Muscle layer of duodenum (tissue), 2 donors: ENCODE measurements around the gene MECR.

Experiments used
- H3K27ac ChIP-seq: one replicate; pipeline ENCODE4 v1.7.0; 2013; ENCODE audit warnings: mild to moderate bottlenecking, low read length
- H3K27me3 ChIP-seq: one replicate; pipeline ENCODE4 v1.7.0; 2013; ENCODE audit warnings: low read depth, mild to moderate bottlenecking, control low read depth, low read length
- H3K36me3 ChIP-seq, 2 donors: one replicate each; pipeline ENCODE4 v1.7.0; 2013; ENCODE audit warnings: low read length in 2 of 2, control low read depth in 1 of 2, mild to moderate bottlenecking in 1 of 2; ENCODE audit not compliant: insufficient read depth in 2 of 2, control insufficient read depth in 1 of 2
- H3K4me1 ChIP-seq, 2 donors: one replicate each; pipeline ENCODE4 v1.7.0; 2013; ENCODE audit warnings: low read length in 2 of 2, mild to moderate bottlenecking in 2 of 2, control low read depth in 1 of 2, moderate library complexity in 1 of 2; ENCODE audit not compliant: insufficient read depth in 2 of 2, control insufficient read depth in 1 of 2
- H3K4me3 ChIP-seq, 2 donors: one replicate each; pipeline ENCODE4 v1.7.0; 2013; ENCODE audit warnings: low read length in 2 of 2, low read depth in 1 of 2, mild to moderate bottlenecking in 1 of 2
- H3K9me3 ChIP-seq, 2 donors: one replicate each; pipeline ENCODE4 v1.7.0; 2013; ENCODE audit warnings: low read length in 2 of 2, control low read depth in 1 of 2, mild to moderate bottlenecking in 1 of 2; ENCODE audit not compliant: control insufficient read depth in 1 of 2
- donor health status: healthy.

MECR gene

DNA sequence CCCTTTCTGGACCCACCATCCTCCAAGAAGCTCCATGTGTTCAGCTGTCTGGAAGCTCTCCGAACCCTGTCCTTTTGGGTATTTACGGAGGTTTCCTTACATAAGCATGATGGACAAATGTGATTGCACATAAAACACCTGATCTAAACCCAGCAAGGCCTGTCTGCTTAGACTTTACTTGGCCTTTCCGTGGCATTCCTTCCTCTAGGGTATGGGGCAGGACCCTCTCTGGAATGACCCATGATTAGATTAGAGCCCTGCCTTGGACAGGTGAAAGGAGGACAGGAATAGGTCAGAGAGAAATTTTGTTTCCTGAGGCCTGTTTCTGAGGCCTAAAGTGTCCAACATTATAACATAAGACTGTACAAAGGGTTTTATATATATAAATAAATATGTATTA, 22.4 kb upstream of the MECR start:
- H3K36me3 ChIP-seq: no peaks in the 10 kb centered on the region
- H3K4me3 ChIP-seq: no peak overlapping the region
- no peaks in the 10 kb centered on the region for H3K27me3 ChIP-seq

DNA sequence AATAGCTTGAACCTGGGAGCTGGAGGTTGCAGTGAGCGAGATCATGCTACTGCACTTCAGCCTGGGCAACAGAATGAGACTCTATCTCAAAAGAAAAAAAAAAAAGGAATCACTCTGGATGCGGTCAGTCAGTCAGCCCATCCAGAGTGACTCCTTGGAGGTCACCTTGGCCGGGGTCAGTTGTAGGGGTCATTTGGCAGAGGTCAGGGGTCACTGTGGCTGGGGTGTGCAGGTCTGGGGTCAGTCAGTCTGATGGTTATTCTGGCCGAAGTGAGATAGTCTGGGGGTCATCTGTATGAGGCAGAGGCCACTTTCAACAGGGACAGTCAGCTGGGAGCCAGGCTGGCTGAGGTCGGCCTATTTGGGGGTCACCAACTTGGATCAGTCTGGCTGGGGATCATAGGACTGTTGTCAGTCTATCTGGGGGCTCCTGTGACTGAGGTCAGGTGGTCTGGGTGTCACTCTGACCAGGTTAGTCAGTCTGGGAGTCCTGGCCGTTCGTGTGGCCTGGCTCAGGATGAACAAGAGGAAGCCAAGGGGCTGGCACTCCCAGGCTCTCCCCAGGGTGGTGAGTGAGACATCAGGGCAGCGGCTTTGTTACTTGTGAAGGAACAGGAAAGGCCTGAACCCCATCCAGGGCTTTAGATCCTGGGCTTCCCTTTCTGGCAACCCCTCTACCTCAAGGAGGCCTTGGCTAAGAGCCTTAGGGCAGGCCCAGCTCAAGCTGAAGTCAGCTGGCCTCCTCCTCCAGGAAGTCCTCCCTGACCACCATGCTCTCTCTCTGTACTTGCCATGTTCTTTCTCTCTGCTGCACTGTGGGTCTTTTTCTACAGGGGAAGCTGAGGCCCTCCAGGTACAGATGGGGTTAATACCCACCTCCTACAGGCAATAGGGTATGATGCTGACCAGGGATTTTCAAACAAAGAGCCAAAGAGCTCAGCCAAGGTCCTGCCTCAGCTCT, 20.7 kb upstream of the MECR start:
- Histone ChIP-seq H3K9me3 (no peaks in the 10 kb centered on the region), H3K27me3 (no peaks in the 10 kb centered on the region), H3K36me3 (no peaks in the 10 kb centered on the region), H3K27ac (no peak overlapping the region), H3K4me3 (no peak overlapping the region), H3K4me1 (no peaks in the 10 kb centered on the region)

More for the DNA sequence above, 22.4 kb upstream of the MECR start:
- peaks cover 0 to 7% of the 10 kb centered on the region in 2 donors for H3K4me1 ChIP-seq
- H3K27ac ChIP-seq: no peak overlapping the region
- no peaks in the 10 kb centered on the region for H3K9me3 ChIP-seq

DNA sequence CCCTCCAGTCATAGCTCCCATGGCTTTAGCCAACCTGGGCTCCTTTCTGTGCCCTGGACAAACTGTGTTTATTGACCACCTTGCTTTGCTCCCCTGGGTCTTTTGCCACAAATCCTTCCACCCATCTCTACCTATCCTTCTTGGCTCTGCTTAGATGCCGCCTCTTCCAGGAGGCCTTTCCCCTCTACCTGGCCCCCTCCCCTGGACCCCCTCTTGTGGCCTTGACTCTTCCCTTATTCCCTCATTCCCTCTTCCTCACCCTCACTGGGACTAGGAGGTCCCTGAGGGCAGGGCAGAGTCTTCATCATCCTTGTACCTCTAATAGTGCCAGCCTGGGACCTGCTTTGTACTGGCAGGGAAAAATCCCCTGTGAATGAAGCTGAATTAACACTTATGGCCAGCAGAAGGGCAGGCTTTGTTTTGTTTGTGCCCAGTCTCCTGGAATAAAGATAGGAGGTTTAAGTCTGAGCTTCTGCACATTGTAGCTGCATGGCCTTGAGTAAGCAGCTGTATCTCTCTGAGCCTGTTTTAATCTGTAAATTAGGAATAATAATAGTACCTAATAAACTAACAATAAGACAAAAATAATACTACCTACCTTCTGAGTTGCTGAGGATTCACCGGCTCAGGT, 19.3 kb upstream of the MECR start:
- Histone ChIP-seq H3K4me1 (no peaks in the 10 kb centered on the region), H3K36me3 (no peaks in the 10 kb centered on the region), H3K9me3 (no peaks in the 10 kb centered on the region), H3K27me3 (no peaks in the 10 kb centered on the region), H3K4me3 (no peak overlapping the region), H3K27ac (no peak overlapping the region)

DNA sequence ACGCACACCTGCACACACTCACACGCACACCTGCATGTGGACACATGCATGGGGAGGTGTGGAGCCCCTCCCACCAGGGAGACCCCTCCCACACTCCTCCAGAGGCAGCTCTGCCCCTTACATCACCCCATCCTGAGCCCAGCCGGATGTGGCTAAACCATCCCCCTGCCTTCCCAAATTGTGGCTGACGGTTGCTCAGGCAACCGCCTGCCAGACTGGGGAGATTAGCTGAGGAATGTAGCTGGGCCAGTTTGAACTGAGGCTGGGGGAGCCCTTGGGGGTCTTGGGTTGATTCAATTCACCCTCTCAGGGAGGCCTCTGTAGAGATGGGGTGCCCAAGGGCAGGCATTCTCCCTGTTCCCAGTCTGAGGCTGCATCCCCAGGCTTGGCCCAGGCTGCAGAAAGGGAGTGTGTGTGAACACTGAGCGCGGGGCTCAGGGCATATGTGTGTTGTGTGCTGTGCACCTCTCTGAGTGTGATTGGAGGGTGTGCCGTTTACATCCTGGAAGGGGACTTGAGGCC, 18.5 kb upstream of the MECR start:
- no peaks in the 10 kb centered on the region for H3K36me3 ChIP-seq
- no peaks in the 10 kb centered on the region for H3K4me1 ChIP-seq
- no peaks in the 10 kb centered on the region for H3K9me3 ChIP-seq
- H3K27me3 ChIP-seq: no peaks in the 10 kb centered on the region
- no peak overlapping the region for H3K4me3 ChIP-seq
- no peak overlapping the region for H3K27ac ChIP-seq

DNA sequence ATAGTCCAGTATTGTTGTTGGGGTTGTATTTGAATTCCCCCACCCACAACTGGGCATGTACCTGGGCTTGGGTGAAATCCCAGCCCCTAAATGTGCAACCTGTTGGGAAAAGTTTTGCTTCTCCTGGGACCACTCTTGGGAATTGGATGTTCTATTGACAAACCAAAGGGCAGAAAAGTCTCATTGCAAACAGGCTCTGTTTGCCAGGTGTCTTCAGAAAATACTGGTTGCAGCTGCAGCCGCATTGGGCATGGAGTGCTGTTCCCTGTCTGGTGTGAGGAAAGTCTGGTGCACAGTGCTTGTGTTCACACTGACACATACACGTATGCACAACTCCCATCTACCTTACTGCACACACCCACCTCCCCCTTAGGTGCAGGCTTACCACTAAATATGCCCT, 17.7 kb upstream of the MECR start:
- no peaks in the 10 kb centered on the region for H3K27me3 ChIP-seq
- no peak overlapping the region for H3K27ac ChIP-seq
- H3K4me1 ChIP-seq: no peaks in the 10 kb centered on the region
- H3K4me3 ChIP-seq: no peak overlapping the region
- H3K36me3 ChIP-seq: no peaks in the 10 kb centered on the region
- H3K9me3 ChIP-seq: no peaks in the 10 kb centered on the region

DNA sequence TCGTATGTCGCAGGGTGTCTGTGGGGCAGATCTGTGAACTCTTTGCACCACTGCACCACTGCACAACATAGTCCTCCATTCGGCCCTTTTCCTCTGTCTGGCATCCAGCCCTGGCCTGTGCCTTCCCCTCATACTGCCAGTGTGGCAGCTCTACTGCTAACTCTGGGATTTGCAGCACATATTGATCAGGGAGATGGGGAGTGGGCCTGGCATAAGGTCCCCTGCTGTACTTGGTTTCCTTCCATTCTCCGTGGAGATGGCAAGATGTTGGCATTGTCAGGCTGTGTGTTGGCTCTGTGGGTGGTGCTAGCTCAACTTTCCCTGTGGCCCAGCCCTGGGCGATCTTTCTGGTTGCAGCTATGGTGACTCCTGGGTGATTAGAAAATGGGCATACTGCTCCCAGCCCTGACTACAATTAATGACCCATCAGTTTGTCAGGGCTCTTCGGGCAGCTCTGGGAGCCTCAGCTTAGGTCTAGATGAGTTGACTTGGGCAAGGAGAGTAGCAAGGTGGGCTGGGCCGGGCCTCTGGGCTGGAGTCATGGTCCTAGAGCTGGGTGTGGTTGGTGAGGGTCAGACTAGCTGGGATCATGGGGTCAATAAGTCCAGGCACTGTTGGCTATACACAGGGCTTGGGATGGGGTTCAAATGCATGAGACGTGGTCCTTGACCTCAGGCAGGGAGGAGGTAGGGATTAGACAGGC, 17.0 kb upstream of the MECR start:
- H3K9me3 ChIP-seq: no peaks in the 10 kb centered on the region
- H3K27me3 ChIP-seq: no peaks in the 10 kb centered on the region
- H3K4me1 ChIP-seq: no peaks in the 10 kb centered on the region
- H3K27ac ChIP-seq: no peak overlapping the region
- H3K36me3 ChIP-seq: no peaks in the 10 kb centered on the region
- no peak overlapping the region for H3K4me3 ChIP-seq

DNA sequence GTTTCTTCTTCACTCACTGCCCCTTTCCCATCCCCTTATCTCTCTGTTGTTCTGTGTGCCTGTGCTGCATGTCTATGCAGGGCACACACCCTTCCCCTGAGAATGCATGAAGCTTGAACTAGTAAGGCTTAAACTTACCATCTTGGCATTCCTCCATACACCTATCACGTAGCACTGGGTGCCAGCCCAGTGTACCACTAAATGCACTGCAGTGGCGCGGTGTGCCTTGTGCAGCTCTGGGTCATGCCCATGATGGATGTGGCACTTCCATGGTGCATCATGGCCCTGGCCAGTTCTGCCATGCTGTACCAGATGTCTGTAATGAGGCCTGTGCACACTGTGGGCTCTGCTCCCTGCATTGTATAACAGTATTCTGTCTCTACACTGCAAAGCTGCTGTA, 16.3 kb upstream of the MECR start:
- Histone ChIP-seq H3K4me1 (no peaks in the 10 kb centered on the region), H3K27ac (no peak overlapping the region)

DNA sequence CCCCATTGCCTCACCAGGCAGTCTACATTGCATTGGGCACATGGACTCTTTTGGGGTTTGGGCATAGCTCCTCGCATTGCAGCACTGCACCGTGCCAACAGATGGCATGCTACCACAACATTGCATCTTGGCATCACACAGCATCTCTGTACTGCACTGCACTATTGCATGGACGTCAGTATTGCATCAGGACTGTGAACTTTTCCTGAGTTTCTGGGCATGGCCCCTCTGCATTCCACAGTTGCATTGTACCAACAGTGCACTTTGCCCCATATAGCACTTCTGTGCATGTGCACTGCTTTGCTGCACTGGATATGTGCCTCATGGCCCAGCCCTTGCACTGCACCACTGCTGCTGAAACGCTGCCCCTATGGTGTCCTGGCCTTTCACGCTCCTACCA, 15.1 kb upstream of the MECR start:
- H3K27ac ChIP-seq: no peak overlapping the region
- H3K9me3 ChIP-seq: no peaks in the 10 kb centered on the region
- H3K36me3 ChIP-seq: no peaks in the 10 kb centered on the region
- H3K4me3 ChIP-seq: no peak overlapping the region
- no peaks in the 10 kb centered on the region for H3K27me3 ChIP-seq
- no peaks in the 10 kb centered on the region for H3K4me1 ChIP-seq

More for the DNA sequence above, 16.3 kb upstream of the MECR start:
- H3K27me3 ChIP-seq: no peaks in the 10 kb centered on the region
- no peak overlapping the region for H3K4me3 ChIP-seq
- H3K36me3 ChIP-seq: no peaks in the 10 kb centered on the region
- no peaks in the 10 kb centered on the region for H3K9me3 ChIP-seq

DNA sequence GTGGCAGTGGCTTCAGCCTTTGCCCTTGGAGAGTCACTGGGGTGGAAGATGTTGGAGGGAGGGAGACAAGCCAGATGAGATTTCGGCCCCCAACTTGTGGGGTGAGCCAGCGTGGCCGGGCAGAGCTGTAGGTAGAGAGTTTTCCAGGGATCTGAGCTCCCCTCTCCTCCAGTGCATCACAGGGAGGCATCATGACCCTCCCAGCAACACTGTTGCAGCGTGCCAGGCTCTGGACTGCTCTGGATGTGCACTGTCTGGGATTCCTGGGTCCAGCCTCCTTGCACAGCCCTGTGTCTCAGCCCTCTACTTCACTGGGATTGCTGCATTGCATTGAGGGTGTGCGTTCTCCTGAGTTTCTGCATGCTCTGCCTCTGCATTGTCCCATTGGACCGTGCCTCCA, 14.5 kb upstream of the MECR start:
- H3K36me3 ChIP-seq: no peaks in the 10 kb centered on the region

DNA sequence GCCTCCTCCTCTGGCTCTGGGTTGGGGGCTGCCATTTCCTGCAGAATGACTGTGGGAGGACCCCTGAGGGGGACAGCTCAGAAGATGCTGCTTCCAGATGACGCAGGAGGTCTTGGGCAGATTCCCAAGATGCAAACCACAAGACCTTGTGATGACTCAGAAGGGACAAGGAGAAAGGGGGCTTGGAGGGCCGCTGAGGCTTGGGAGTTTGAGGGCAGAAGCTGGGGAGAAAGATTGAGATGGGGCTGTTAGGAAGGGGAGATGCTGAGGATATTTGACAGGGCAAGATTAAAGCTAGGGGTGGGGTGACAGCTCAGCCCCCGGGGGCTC, 13.1 kb upstream of the MECR start:
- no peak overlapping the region for H3K4me3 ChIP-seq
- H3K9me3 ChIP-seq: no peaks in the 10 kb centered on the region
- H3K27ac ChIP-seq: no peak overlapping the region
- no peaks in the 10 kb centered on the region for H3K36me3 ChIP-seq
- no peaks in the 10 kb centered on the region for H3K27me3 ChIP-seq
- H3K4me1 ChIP-seq: no peaks in the 10 kb centered on the region

More for the DNA sequence above, 14.5 kb upstream of the MECR start:
- Histone ChIP-seq H3K4me3 (no peak overlapping the region), H3K9me3 (no peaks in the 10 kb centered on the region), H3K27me3 (no peaks in the 10 kb centered on the region), H3K27ac (no peak overlapping the region), H3K4me1 (no peaks in the 10 kb centered on the region)
